B cell (primary cell): ENCODE measurements around the gene HADHB.

ENCODE experiments used
- CTCF ChIP-seq: fragments of 200-600 bp; IDR thresholded peaks from one replicate; pipeline ENCODE4 v1.8.0; 2022; ENCODE audit warnings: antibody characterized with exemption, mild to moderate bottlenecking
- EZH2 ChIP-seq: IDR thresholded peaks from 2 replicates; pipeline ENCODE4 v1.6.1; 2012; ENCODE audit warnings: borderline replicate concordance, low read depth, mild to moderate bottlenecking, moderate library complexity, low read length; ENCODE audit not compliant: insufficient read depth, poor library complexity, severe bottlenecking

- TF ChIP-seq CTCF (no peak), EZH2 (no peak)
These were observed 47.9 kb downstream of the HADHB start for GRCh38 chr2:26292646-26293045.
